Cardiac muscle cell (in vitro differentiated cells and primary cell): ENCODE data around the gene ADGB. TPM values are rescaled to one million over a fixed set of nuclear protein-coding genes. Genes with fewer than 3 reads are reported as not detected.
A peak's percentile ranks its signal among the peaks of the same experiment; 100 is the strongest.
"Not testable (repeated sequence)": the region's sequence is repeated elsewhere in the genome, so short reads cannot be mapped to it uniquely, and the experiment has no call there.

Experiments used
- DNase-seq, 2 donors: peaks; one replicate each; pipeline versions ENCODE4 v3.0.0 to v3.0.0-alpha.2; 2010 to 2017; ENCODE audit warnings: low read depth in 1 of 2, low spot score in 1 of 2
- H3K27ac ChIP-seq: fragments of 200-600 bp; sonication (generic); 2 replicates; pipeline ENCODE4 v1.5.1; 2016
- H3K27me3 ChIP-seq: fragments of 200-600 bp; sonication (generic); 2 replicates; pipeline ENCODE4 v1.6.0; 2016; ENCODE audit warnings: control low read depth
- H3K36me3 ChIP-seq: fragments of 200-600 bp; sonication (generic); 2 replicates; pipeline ENCODE4 v1.5.1; 2016; ENCODE audit warnings: control low read depth
- H3K4me1 ChIP-seq: fragments of 200-600 bp; sonication (generic); 2 replicates; pipeline ENCODE4 v1.8.1; 2017; ENCODE audit warnings: low read depth, mild to moderate bottlenecking, mixed run types
- H3K4me3 ChIP-seq: fragments of 200-600 bp; sonication (generic); 2 replicates; pipeline ENCODE4 v1.5.1; 2016; ENCODE audit warnings: mild to moderate bottlenecking
- H3K9me3 ChIP-seq: fragments of 200-600 bp; sonication (generic); 2 replicates; pipeline ENCODE4 v1.5.1; 2017; ENCODE audit warnings: low read depth, mild to moderate bottlenecking, control low read depth
- polyA plus RNA-seq: library from polyadenylated mRNA; unstranded; fragments of >200 nt; fragmentation: Nextera tagmentation; extraction: Ambion mirVana; gene quantifications from 2 replicates; pipeline ENCODE4 v1.2.1, GENCODE V29; 2016
- total RNA-seq: library from RNA; depleted of rRNA; stranded (reverse); fragments of >200 nt; gene quantifications from 2 replicates; pipeline ENCODE4 v1.2.3, GENCODE V29; 2016
- TF ChIP-seq, protein P1 (sequence below): IDR thresholded peaks from 2 replicates; pipeline ENCODE4 v1.5.1; 2012; ENCODE audit warnings: low read depth, mild to moderate bottlenecking, low read length

Gene ADGB
- total and polyA plus RNA-seq, 2 experiments from 2014 or later: not detected

DNA sequence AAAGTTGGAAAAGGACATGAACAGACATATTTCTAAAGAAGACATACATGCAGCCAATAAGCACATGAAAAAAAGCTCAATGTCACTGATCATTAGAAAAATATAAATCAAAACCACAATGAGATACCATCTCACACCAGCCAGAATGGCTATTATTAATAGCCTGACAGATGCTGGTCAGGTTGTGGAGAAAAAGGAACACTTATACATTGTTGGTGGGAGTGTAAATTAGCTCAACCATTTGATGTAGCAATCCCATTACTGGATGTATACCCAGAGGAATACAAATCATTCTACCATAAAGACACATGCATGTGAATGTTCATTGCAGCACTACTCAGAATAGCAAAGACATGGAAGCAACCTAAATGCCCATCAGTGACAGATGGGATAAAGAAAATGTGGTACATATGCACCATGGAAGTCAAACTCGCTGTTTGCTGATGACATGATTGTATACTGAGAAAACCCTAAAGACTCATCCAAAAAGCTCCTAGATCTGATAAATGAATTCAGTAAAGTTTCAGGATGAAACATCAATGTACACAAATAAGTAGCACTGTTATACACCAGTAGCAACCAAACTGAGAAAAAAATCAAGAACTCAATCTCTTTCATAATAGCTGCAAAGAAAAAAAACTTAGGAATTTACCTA is 196.8 kb downstream of the ADGB start:
- Histone ChIP-seq H3K9me3 (no peaks in the 10 kb centered on the region), H3K36me3 (no peaks in the 10 kb centered on the region), H3K27me3 (no peaks in the 10 kb centered on the region), H3K4me3 (no peak overlapping the region), H3K27ac (no peak overlapping the region), H3K4me1 (no peaks in the 10 kb centered on the region)
- no peak for DNase-seq
- TF ChIP-seq, protein P1, sequence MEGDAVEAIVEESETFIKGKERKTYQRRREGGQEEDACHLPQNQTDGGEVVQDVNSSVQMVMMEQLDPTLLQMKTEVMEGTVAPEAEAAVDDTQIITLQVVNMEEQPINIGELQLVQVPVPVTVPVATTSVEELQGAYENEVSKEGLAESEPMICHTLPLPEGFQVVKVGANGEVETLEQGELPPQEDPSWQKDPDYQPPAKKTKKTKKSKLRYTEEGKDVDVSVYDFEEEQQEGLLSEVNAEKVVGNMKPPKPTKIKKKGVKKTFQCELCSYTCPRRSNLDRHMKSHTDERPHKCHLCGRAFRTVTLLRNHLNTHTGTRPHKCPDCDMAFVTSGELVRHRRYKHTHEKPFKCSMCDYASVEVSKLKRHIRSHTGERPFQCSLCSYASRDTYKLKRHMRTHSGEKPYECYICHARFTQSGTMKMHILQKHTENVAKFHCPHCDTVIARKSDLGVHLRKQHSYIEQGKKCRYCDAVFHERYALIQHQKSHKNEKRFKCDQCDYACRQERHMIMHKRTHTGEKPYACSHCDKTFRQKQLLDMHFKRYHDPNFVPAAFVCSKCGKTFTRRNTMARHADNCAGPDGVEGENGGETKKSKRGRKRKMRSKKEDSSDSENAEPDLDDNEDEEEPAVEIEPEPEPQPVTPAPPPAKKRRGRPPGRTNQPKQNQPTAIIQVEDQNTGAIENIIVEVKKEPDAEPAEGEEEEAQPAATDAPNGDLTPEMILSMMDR: no peak

DNA sequence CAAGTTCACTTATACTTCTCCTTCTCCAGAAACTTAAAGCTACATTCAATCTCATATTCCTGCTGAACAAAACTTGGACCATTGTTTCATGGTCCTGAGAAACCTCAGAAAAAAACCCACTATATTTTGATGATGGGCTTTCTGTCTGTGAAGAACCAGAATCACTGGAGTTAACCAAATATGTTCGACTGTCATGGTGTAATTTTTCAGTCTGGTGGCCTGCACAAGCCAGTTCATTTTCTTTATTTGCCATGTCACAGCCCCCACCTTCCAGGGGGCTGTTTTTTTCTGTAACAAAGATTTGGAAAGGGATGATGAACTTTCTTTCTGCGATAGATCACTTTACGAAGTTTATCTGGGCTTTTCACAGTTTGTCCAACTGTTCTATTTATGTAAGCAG is 204.4 kb downstream of the ADGB start:
- not testable (repeated sequence) for DNase-seq, H3K27ac ChIP-seq, H3K9me3 ChIP-seq, H3K36me3 ChIP-seq, H3K27me3 ChIP-seq, H3K4me3 ChIP-seq, H3K4me1 ChIP-seq

DNA sequence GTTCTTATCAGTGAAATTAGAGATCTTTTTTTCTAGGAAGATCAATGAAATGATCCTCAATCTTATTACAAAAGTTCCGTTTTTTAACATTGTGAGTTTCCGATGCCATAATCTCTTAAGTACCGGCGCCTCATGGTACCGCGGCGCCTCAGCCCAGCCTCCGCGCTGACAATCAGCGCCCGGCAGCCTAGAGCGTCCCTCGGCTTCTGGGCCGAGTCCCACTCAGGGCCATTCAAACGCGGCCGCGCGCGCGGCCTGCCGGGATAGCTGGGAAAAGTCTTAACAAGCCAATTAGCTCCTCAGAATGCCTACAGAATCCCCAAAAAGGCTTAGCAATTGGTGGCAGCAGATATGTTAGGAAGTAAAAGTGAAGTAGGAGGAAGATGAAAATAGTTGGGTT is 204.8 kb downstream of the ADGB start:
- Histone ChIP-seq H3K4me1 (no peaks in the 10 kb centered on the region), H3K27ac (no peak overlapping the region), H3K27me3 (no peaks in the 10 kb centered on the region), H3K36me3 (no peaks in the 10 kb centered on the region), H3K4me3 (no peak overlapping the region), H3K9me3 (no peaks in the 10 kb centered on the region)
- TF ChIP-seq, protein P1: no peak
- DNase-seq: peak in 1 of 2 donors; percentile 36

DNA sequence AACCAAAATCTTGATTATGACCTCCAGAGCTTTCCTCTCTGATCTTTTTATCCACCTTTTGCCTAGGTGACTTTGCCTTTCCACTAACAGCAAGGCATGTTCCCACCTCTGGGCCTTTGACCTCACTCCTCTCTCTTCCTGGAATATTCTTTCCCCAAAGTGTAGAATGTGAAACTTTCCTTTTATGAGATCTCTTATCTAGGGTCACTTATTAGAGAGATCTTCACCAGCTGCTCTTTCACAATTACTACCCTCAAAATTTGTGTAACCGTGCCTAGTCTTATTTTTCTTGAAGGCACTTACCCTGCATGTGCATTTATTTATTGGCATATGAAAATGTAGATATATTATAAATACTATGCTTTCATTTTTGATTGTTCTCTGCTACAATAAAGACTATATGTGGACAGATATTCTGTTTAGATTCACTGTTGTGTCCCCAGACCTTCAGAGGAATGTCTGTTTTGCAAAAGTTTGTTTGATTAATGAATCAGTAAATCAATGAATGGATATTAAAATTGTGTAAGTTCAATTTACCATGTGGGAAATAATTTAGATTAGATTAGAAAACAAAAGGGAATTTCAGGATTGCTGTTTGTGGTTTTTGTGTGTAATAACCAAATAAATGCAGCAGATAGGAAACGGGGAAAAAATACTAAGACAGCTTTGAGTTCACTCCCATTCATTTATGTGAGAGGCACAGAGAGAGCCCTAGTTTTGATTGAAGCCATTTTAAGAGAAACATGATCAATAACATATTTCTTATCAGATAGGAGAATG is 207.0 kb downstream of the ADGB start:
- DNase-seq: peak in 1 of 2 donors; percentile 61
- H3K27ac ChIP-seq: no peak overlapping the region
- H3K9me3 ChIP-seq: no peaks in the 10 kb centered on the region
- no peaks in the 10 kb centered on the region for H3K27me3 ChIP-seq
- H3K4me1 ChIP-seq: no peaks in the 10 kb centered on the region
- no peaks in the 10 kb centered on the region for H3K36me3 ChIP-seq
- H3K4me3 ChIP-seq: no peak overlapping the region
- TF ChIP-seq, protein P1: no peak

DNA sequence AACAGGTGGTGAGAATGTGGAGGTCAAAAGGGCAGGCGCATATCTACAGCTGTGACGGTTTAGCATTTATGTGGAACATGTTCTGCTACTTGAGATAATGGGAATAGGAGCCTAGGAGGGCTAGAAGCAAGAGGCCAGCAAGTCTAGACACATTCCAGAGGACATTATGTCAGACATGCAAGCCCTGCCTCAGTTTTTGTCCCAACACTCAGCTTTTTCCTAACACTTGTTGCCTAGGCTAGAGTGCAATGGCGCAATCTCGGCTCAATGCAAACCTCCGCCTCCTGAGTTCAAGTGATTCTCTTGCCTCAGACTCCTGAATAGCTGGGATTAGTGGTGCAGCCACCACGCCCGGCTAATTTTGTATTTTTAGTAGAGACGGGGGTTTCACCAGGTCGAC is 210.2 kb downstream of the ADGB start:
- not testable (repeated sequence) for DNase-seq, H3K36me3 ChIP-seq, H3K9me3 ChIP-seq, H3K4me3 ChIP-seq, H3K27ac ChIP-seq, H3K4me1 ChIP-seq, H3K27me3 ChIP-seq

DNA sequence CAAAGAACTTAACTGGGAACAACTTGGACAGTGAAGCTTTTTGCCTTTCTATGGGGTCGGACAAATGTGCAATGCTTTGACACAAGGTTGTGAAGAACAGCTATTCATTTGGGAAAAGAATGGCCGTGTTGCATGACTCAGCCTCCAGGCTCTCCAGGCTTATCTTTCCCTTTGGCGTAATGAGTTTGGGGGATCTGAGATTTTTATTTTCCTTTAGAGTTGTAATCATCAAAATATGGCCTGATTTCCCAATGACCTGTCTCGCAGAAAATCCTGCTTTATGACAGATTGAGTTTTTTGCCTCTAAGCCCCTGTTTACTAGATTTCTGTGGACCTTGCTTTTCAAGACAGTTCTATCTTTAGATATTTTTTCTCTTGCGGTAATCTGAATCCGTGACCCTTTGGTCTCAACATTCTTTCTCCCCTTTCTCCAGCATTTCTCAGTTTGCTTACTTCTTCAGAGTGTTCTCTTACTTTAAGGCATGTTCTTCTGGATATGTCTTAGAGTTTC is 214.1 kb downstream of the ADGB start:
- H3K27ac ChIP-seq: not testable (repeated sequence)

DNA sequence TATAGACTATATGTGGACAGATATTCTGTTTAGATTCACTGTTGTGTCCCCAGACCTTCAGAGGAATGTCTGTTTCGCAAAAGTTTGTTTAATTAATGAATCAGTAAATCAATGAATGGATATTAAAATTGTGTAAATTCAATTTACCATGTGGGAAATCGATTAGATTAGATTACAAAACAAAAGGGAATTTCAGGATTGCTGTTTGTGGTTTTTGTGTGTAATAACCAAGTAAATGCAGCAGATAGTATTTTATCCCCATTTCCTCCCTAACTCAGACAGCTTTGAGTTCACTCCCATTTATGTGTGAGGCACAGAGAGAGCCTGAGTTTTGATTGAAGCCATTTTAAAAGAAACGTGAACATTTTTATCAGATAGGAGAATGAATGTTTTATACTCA is 214.8 kb downstream of the ADGB start:
- Histone ChIP-seq H3K27me3 (no peaks in the 10 kb centered on the region), H3K36me3 (no peaks in the 10 kb centered on the region), H3K4me3 (no peak overlapping the region), H3K9me3 (no peaks in the 10 kb centered on the region), H3K4me1 (no peaks in the 10 kb centered on the region), H3K27ac (no peak overlapping the region)
- TF ChIP-seq, protein P1: no peak
- peak in 1 of 2 donors; percentile 73 for DNase-seq

More for the DNA sequence above, 214.1 kb downstream of the ADGB start:
- not testable (repeated sequence) for H3K4me3 ChIP-seq, H3K27me3 ChIP-seq, H3K9me3 ChIP-seq, H3K36me3 ChIP-seq, H3K4me1 ChIP-seq
- peak in 1 of 2 donors; percentile 95 for DNase-seq
